HCT116 (cell line): ENCODE results near the gene DNTT. TPM values are rescaled to one million over a fixed set of nuclear protein-coding genes. Genes with fewer than 3 reads are reported as not detected.

Source experiments
- ATAC-seq: fragments of 200-7000 bp; cut with Tn5 transposase; 2 replicates; pipeline ENCODE4 v1.9.1; 2020; ENCODE audit warnings: mild to moderate bottlenecking, moderate library complexity
- BruUV-seq: library from RNA; stranded (reverse); fragments of 400-500 nt; replicated peaks from 2 replicates; lab custom pipeline; 2021; lab: Mats Ljungman, UMichigan
- CTCF ChIA-PET: fragments of 300-600 bp; sonication (Branson Sonifier 250); formaldehyde crosslinking; loops from one replicate; lab custom pipeline; 2021; ENCODE audit warnings: antibody characterized with exemption; lab: Charles Lee
- POLR2A ChIA-PET: fragments of 300-600, 350-600 bp; sonication (Branson Sonifier 250); formaldehyde crosslinking; loops from one replicate; lab custom pipeline; 2021; ENCODE audit warnings: antibody characterized with exemption; lab: Charles Lee
- RAD21 ChIA-PET, 2 experiments: fragments of 300-600 bp; sonication (Branson Sonifier 250); formaldehyde crosslinking; loops; one replicate each; lab custom pipeline; 2023; ENCODE audit warnings: low total read pairs in 2 of 2; ENCODE audit not compliant: uncharacterized antibody in 2 of 2, unreplicated experiment in 2 of 2, low non-redundant PET in 1 of 2; lab: Charles Lee
- DNase-seq: peaks from one replicate; pipeline ENCODE4 v3.0.0-alpha.2; 2010; ENCODE audit warnings: low read depth, low spot score
- H2AFZ ChIP-seq: fragments of 200-600 bp; shearing (Covaris generic), sonication (generic); 2 replicates; pipeline ENCODE4 v1.6.1; 2017; ENCODE audit warnings: low read depth, mixed run types, mixed read lengths, antibody characterized with exemption, low read length; ENCODE audit not compliant: poor library complexity, severe bottlenecking
- H3K27ac ChIP-seq: 2 replicates; pipeline ENCODE4 v1.5.1; 2012; ENCODE audit warnings: low read depth, low read length
- H3K27me3 ChIP-seq: fragments of 200-600 bp; sonication (generic); 2 replicates; pipeline ENCODE4 v1.6.1; 2016; ENCODE audit warnings: mixed run types, low read length, mixed read lengths; ENCODE audit not compliant: insufficient read depth
- H3K36me3 ChIP-seq, 2 experiments: fragments of 200-500 bp in 1 of 2; fragments of 200-600 bp in 1 of 2; sonication (Bioruptor generic) in 1 of 2; sonication (generic) in 1 of 2; 2 replicates each; pipeline versions ENCODE4 v1.5.1 to v1.6.1; 2014 to 2016; ENCODE audit warnings: low read length in 2 of 2, inconsistent platforms in 1 of 2, mixed read lengths in 1 of 2, mixed run types in 1 of 2; ENCODE audit not compliant: insufficient read depth in 2 of 2, control insufficient read depth in 1 of 2
- H3K4me1 ChIP-seq, 2 experiments: fragments of 200-600 bp in 1 of 2; sonication (generic) in 1 of 2; 2 replicates each; pipeline versions ENCODE4 v1.5.1 to v1.6.1; 2012 to 2017; ENCODE audit warnings: low read length in 2 of 2, inconsistent platforms in 1 of 2, mild to moderate bottlenecking in 1 of 2, mixed read lengths in 1 of 2, mixed run types in 1 of 2, moderate library complexity in 1 of 2; ENCODE audit not compliant: insufficient read depth in 2 of 2, control insufficient read depth in 1 of 2
- H3K4me2 ChIP-seq: fragments of 200-600 bp; sonication (generic); 2 replicates; pipeline ENCODE4 v1.6.1; 2017; ENCODE audit warnings: mixed run types, low read length, mixed read lengths
- H3K4me3 ChIP-seq, 2 experiments: fragments of 200-600 bp in 1 of 2; sonication (generic) in 1 of 2; replicated peaks in 1 of 2; 2 replicates each; pipeline ENCODE4 v1.5.1; 2011 to 2016; ENCODE audit warnings: low read length in 2 of 2, control low read depth in 1 of 2, low read depth in 1 of 2, mild to moderate bottlenecking in 1 of 2, mixed read lengths in 1 of 2, mixed run types in 1 of 2
- H3K79me2 ChIP-seq: fragments of 200-600 bp; sonication (generic); 2 replicates; pipeline ENCODE4 v1.6.1; 2017; ENCODE audit warnings: mild to moderate bottlenecking, mixed run types, low read length, moderate library complexity, mixed read lengths; ENCODE audit not compliant: insufficient read depth
- H3K9ac ChIP-seq: fragments of 200-600 bp; sonication (generic); 2 replicates; pipeline ENCODE4 v1.6.1; 2016; ENCODE audit warnings: low read length, mixed read lengths
- H3K9me2 ChIP-seq: fragments of 200-600 bp; sonication (generic), shearing (Covaris generic); 2 replicates; pipeline ENCODE4 v1.6.1; 2017; ENCODE audit warnings: mixed run types, mild to moderate bottlenecking, moderate library complexity; ENCODE audit not compliant: insufficient read depth
- H3K9me3 ChIP-seq, 2 experiments: fragments of 200-500 bp in 1 of 2; fragments of 200-600 bp in 1 of 2; sonication (Bioruptor generic) in 1 of 2; sonication (generic) in 1 of 2; 2 replicates each; pipeline ENCODE4 v1.6.1; 2014 to 2017; ENCODE audit warnings: low read length in 2 of 2, mixed read lengths in 2 of 2, inconsistent platforms in 1 of 2, low read depth in 1 of 2, mild to moderate bottlenecking in 1 of 2, mixed run types in 1 of 2, moderate library complexity in 1 of 2; ENCODE audit not compliant: control insufficient read depth in 1 of 2, insufficient read depth in 1 of 2
- H4K20me1 ChIP-seq: fragments of 200-600 bp; sonication (generic), shearing (Covaris generic); 2 replicates; pipeline ENCODE4 v1.6.1; 2017; ENCODE audit warnings: mixed run types, mild to moderate bottlenecking, moderate library complexity; ENCODE audit not compliant: insufficient read depth
- CTCF ChIP-seq, 3 experiments: fragments of 200-600 bp in 1 of 3; sonication (generic) in 1 of 3; IDR thresholded peaks in 2 of 3; conservative IDR thresholded peaks in 1 of 3; 2 replicates each; pipeline ENCODE4 v1.5.1; 2012 to 2017; ENCODE audit warnings: low read depth in 2 of 3, low read length in 2 of 3, antibody characterized with exemption in 1 of 3, borderline replicate concordance in 1 of 3, control low read depth in 1 of 3, mild to moderate bottlenecking in 1 of 3, mixed read lengths in 1 of 3, mixed run types in 1 of 3, moderate library complexity in 1 of 3; ENCODE audit not compliant: insufficient read depth in 1 of 3
- FOSL1 ChIP-seq: IDR thresholded peaks from 2 replicates; pipeline ENCODE4 v1.6.1; 2012; ENCODE audit warnings: low read depth
- POLR2A ChIP-seq: IDR thresholded peaks from 2 replicates; pipeline ENCODE4 v1.7.0; 2011; ENCODE audit warnings: borderline replicate concordance; ENCODE audit not compliant: insufficient read depth, insufficient read length; ENCODE audit errors: extremely low read depth
- POLR2AphosphoS5 ChIP-seq: IDR thresholded peaks from 2 replicates; pipeline ENCODE4 v1.6.1; 2011; ENCODE audit warnings: mild to moderate bottlenecking, low read depth, low read length, moderate library complexity
- YY1 ChIP-seq: IDR thresholded peaks from 2 replicates; pipeline ENCODE4 v1.6.1; 2011; ENCODE audit warnings: low read length, low read depth, moderate library complexity, mild to moderate bottlenecking; ENCODE audit not compliant: insufficient replicate concordance; ENCODE audit errors: extremely low read depth
- ZFX ChIP-seq: fragments of 450-650 bp; IDR thresholded peaks from 2 replicates; pipeline ENCODE4 v1.6.1; 2017
- ZNF274 ChIP-seq: fragments of 200-500 bp; sonication (Bioruptor generic); IDR thresholded peaks from 2 replicates; pipeline ENCODE4 v1.6.1; 2014; ENCODE audit warnings: mild to moderate bottlenecking, low read depth, low read length, inconsistent platforms
- intact Hi-C: fragments of 100-400 bp; cut with micrococcal nuclease; formaldehyde crosslinking; loops from 2 replicates; pipeline ENCODE4 v1.10.0; 2022
- total RNA-seq: library from RNA; stranded (reverse); gene quantifications from one replicate; pipeline ENCODE4 v1.2.1, GENCODE V29; 2021; ENCODE audit not compliant: unreplicated experiment
- TF ChIP-seq, protein P1 (sequence below): IDR thresholded peaks from 2 replicates; pipeline ENCODE4 v1.6.1; 2012

DNTT gene
- total RNA-seq, 1 experiment from 2014 or later: not detected

GRCh38 chr10:96357038-96357620, 52.9 kb downstream of the DNTT start:
- Histone ChIP-seq H3K79me2 (no peaks in the 10 kb centered on the region), H2AFZ (no peak overlapping the region), H3K27ac (no peak overlapping the region), H3K9me3 (no peaks in the 10 kb centered on the region), H3K4me2 (no peak overlapping the region), H3K9ac (no peak overlapping the region), H3K9me2 (no peaks in the 10 kb centered on the region), H4K20me1 (no peaks in the 10 kb centered on the region), H3K27me3 (peaks cover 13% of the 10 kb centered on the region; the same call in 1 of the 2 replicates), H3K4me1 (no peaks in the 10 kb centered on the region), H3K36me3 (no peaks in the 10 kb centered on the region), H3K4me3 (no peak overlapping the region)
- ATAC-seq (no peak), DNase-seq (no peak)
- ChIA-PET CTCF (interaction anchor here (1.4 kb wide), 1 partner anchor 14 kb away, joined by 7 read pairs; no protein-coding TSS in a partner anchor), RAD21 (no interaction called here), POLR2A (no interaction called here)
- intact Hi-C loops: no loop called here
- TF ChIP-seq CTCF (IDR thresholded peaks at IDR 0.05 in 2 of 3, conservative IDR thresholded peaks at IDR 0.05 in 1 of 3; ENCODE audit: borderline replicate concordance in 1 of 3, insufficient read depth in 1 of 3, low read depth in 2 of 3, low read length in 2 of 3) (no peak), YY1 (no peak), ZNF274 (no peak), ZFX (no peak)
- BruUV-seq: no TSS peak

DNA sequence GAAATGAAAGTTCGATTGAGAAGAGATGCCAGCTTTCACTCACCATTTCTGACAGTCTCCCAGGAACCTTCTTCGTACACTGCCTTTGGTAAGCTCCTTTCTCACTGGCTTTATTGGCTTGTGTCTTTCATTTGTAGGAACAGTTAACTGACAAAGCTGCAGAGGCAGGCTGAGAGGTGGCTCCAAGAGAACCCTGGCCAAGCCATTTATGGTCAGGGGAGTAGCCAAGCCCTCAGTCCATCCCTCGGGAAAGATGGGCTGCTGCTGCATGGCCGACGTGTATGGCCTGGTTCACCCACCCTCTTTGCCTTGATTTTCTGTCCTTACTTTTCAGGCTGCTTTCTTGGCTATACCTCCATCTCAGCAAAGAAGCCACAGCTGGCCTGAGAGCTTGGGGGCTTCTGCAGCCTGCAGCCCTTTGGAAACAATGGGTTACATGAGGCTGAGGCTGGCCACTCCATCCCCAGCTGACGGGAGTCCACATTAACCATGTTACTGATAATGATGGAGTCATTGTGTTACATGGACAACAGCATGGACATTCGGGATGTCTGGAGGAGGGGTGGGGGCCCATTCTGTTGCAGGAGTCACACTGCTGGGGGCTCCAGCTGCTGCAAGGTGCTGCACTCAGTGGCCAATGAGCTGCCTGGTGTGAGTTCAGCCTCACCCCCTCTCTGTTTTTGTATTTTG, 54.8 kb downstream of the DNTT start, which contains the start of gene OPALIN:
OPALIN (minus strand) TSS at position 152 of the 690 bp plus-strand sequence; CDS start at position 46, 106 bp downstream.
- TF ChIP-seq POLR2AphosphoS5 (no peak), POLR2A (no peak), FOSL1 (no peak)
- TF ChIP-seq, protein P1, sequence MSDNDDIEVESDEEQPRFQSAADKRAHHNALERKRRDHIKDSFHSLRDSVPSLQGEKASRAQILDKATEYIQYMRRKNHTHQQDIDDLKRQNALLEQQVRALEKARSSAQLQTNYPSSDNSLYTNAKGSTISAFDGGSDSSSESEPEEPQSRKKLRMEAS: no peak
- Histone ChIP-seq H3K9me3 (no peaks in the 10 kb centered on the region), H3K79me2 (no peaks in the 10 kb centered on the region), H4K20me1 (no peaks in the 10 kb centered on the region), H3K27ac (no peak within 1 kb of the TSS), H3K9me2 (no peaks in the 10 kb centered on the region), H3K4me3 (no peak within 1 kb of the TSS), H3K4me1 (no peaks in the 10 kb centered on the region), H3K27me3 (peaks cover 13% of the 10 kb centered on the region; the same call in 1 of the 2 replicates), H3K9ac (no peak within 1 kb of the TSS), H3K36me3 (no peaks in the 10 kb centered on the region), H2AFZ (no peak within 1 kb of the TSS), H3K4me2 (no peak within 1 kb of the TSS)
- DNase-seq (no peak), ATAC-seq (no peak)
- ChIA-PET CTCF (interaction anchor here (1.4 kb wide), 1 partner anchor 12 kb away, joined by 7 read pairs; no protein-coding TSS in a partner anchor), RAD21 (no interaction called here), POLR2A (no interaction called here)
- BruUV-seq: no TSS peak
- intact Hi-C loops: no loop called here
